HG03196 (cell line): ENCODE measurements around the gene PORCN.

Experiments
- ATAC-seq: cut with Tn5 transposase; IDR thresholded peaks from one replicate; pipeline ENCODE4 v1.9.1; 2021; ENCODE audit not compliant: unreplicated experiment

The PORCN gene

GRCh38 chrX:48508400-48509244, at the start of gene PORCN:
Gene PORCN, plus strand, starts transcription at chrX:48508992. Its CDS starts 829 bp downstream, at chrX:48509821.
- peak; percentile 84 for ATAC-seq

GRCh38 chrX:48459483-48459882, 49.3 kb upstream of the PORCN start:
- ATAC-seq = no peak

- no peak for ATAC-seq
Observed at GRCh38 chrX:48460031-48460430, 48.8 kb upstream of the PORCN start.

GRCh38 chrX:48460606-48461005, 48.2 kb upstream of the PORCN start:
- ATAC-seq = no peak

GRCh38 chrX:48461830-48462229, 47.0 kb upstream of the PORCN start:
- no peak for ATAC-seq

- no peak for ATAC-seq
Observed at GRCh38 chrX:48465336-48465933, 43.4 kb upstream of the PORCN start.

GRCh38 chrX:48466696-48467095, 42.1 kb upstream of the PORCN start:
- ATAC-seq = no peak

GRCh38 chrX:48467281-48467761, 41.5 kb upstream of the PORCN start:
- no peak for ATAC-seq

GRCh38 chrX:48468247-48468671, 40.5 kb upstream of the PORCN start:
- no peak for ATAC-seq

GRCh38 chrX:48468693-48469691, 39.8 kb upstream of the PORCN start:
- ATAC-seq = no peak

GRCh38 chrX:48470110-48470832, 38.5 kb upstream of the PORCN start, which contains the start of gene SLC38A5:
Gene SLC38A5, minus strand, starts transcription at chrX:48470260. Its CDS starts 2,336 bp downstream, at chrX:48467924.
- no peak for ATAC-seq

GRCh38 chrX:48470833-48471118, 38.0 kb upstream of the PORCN start:
- ATAC-seq = no peak

GRCh38 chrX:48471504-48471903, 37.3 kb upstream of the PORCN start:
- ATAC-seq = no peak

GRCh38 chrX:48472225-48472624, 36.6 kb upstream of the PORCN start:
- no peak for ATAC-seq

GRCh38 chrX:48472851-48473703, 35.7 kb upstream of the PORCN start:
- no peak for ATAC-seq

- no peak for ATAC-seq
Observed at GRCh38 chrX:48473704-48473990, 35.1 kb upstream of the PORCN start.

GRCh38 chrX:48474127-48474526, 34.7 kb upstream of the PORCN start:
- no peak for ATAC-seq

GRCh38 chrX:48474581-48474980, 34.2 kb upstream of the PORCN start:
- ATAC-seq = no peak

GRCh38 chrX:48475296-48475695, 33.5 kb upstream of the PORCN start:
- no peak for ATAC-seq
